Endothelial cell of umbilical vein (primary cell): Measurements from ENCODE around the gene ALLC.

Source experiments
- CTCF ChIP-seq, 2 donors: IDR thresholded peaks; 1 replicate in 1 of 2; 2 replicates in 1 of 2; pipeline ENCODE4 v1.5.1; 2011; ENCODE audit warnings: low read length in 2 of 2, mild to moderate bottlenecking in 2 of 2, moderate library complexity in 2 of 2, control low read depth in 1 of 2, inconsistent platforms in 1 of 2, low read depth in 1 of 2; ENCODE audit not compliant: insufficient read depth in 1 of 2; ENCODE audit errors: extremely low read depth in 1 of 2
- EZH2 ChIP-seq: IDR thresholded peaks from 2 replicates; pipeline ENCODE4 v1.6.1; 2012; ENCODE audit warnings: borderline replicate concordance, low read depth, mild to moderate bottlenecking, moderate library complexity, low read length, inconsistent platforms; ENCODE audit not compliant: severe bottlenecking
- GATA2 ChIP-seq: IDR thresholded peaks from 2 replicates; pipeline ENCODE4 v1.7.0; 2011; ENCODE audit warnings: low read depth, mild to moderate bottlenecking, moderate library complexity, mixed read lengths, low read length; ENCODE audit not compliant: insufficient read length, insufficient read depth
- JUN ChIP-seq: IDR thresholded peaks from 2 replicates; pipeline ENCODE4 v1.6.1; 2011; ENCODE audit warnings: borderline replicate concordance, low read depth; ENCODE audit not compliant: insufficient read length, insufficient read depth
- MAX ChIP-seq: IDR thresholded peaks from 2 replicates; pipeline ENCODE4 v1.6.1; 2011; ENCODE audit not compliant: insufficient read depth, insufficient read length
- MYC ChIP-seq: IDR thresholded peaks from one replicate; pipeline ENCODE4 v1.6.1; 2011; ENCODE audit warnings: mild to moderate bottlenecking, low read depth, low read length
- POLR2A ChIP-seq: IDR thresholded peaks from 2 replicates; pipeline ENCODE4 v1.6.1; 2012; ENCODE audit warnings: low read depth, mild to moderate bottlenecking, control low read depth, low read length
- POLR2AphosphoS5 ChIP-seq: IDR thresholded peaks from 2 replicates; pipeline ENCODE4 v1.6.1; 2012; ENCODE audit warnings: low read depth, mild to moderate bottlenecking, control low read depth, low read length, moderate library complexity; ENCODE audit not compliant: insufficient read depth

- TF ChIP-seq CTCF (IDR thresholded peaks at IDR 0.05; ENCODE audit: extremely low read depth in 1 of 2, insufficient read depth in 1 of 2, low read depth in 1 of 2, low read length in 2 of 2): no peak
- TF ChIP-seq POLR2A: no peak
- TF ChIP-seq GATA2: no peak
- no peak for TF ChIP-seq POLR2AphosphoS5
- no peak for TF ChIP-seq MYC
- no peak for TF ChIP-seq JUN
- TF ChIP-seq EZH2: no peak
- TF ChIP-seq MAX: no peak
Measured at GRCh38 chr2:3729786-3730185, 71.8 kb downstream of the ALLC start.
